DOHH2 (cell line): Measurements from ENCODE around the gene ACSBG1.

Source experiments
- H3F3A ChIP-seq: fragments of 200-600 bp; sonication (generic), shearing (Covaris generic); 2 replicates; pipeline ENCODE4 v1.6.0; 2016; ENCODE audit warnings: antibody characterized with exemption, mild to moderate bottlenecking; ENCODE audit not compliant: control insufficient read depth, insufficient read depth
- H3K27ac ChIP-seq: fragments of 200-600 bp; sonication (generic); 2 replicates; pipeline ENCODE4 v1.5.1; 2014; ENCODE audit warnings: low read depth, mild to moderate bottlenecking, low read length, moderate library complexity
- H3K27me3 ChIP-seq: fragments of 200-600 bp; sonication (generic); 2 replicates; pipeline ENCODE4 v1.6.1; 2014; ENCODE audit warnings: mild to moderate bottlenecking, low read length, mixed read lengths; ENCODE audit not compliant: control insufficient read depth
- H3K36me3 ChIP-seq: fragments of 200-600 bp; sonication (generic); 2 replicates; pipeline ENCODE4 v1.6.1; 2014; ENCODE audit warnings: mild to moderate bottlenecking, low read length, moderate library complexity, mixed read lengths; ENCODE audit not compliant: control insufficient read depth
- H3K4me1 ChIP-seq: fragments of 200-600 bp; sonication (generic); 2 replicates; pipeline ENCODE4 v1.6.1; 2014; ENCODE audit warnings: mild to moderate bottlenecking, low read length, mixed read lengths; ENCODE audit not compliant: control insufficient read depth
- H3K4me2 ChIP-seq: fragments of 200-600 bp; sonication (generic); 2 replicates; pipeline ENCODE4 v1.6.0; 2014; ENCODE audit warnings: mild to moderate bottlenecking, low read length, moderate library complexity
- H3K4me3 ChIP-seq: fragments of 200-600 bp; sonication (generic); 2 replicates; pipeline ENCODE4 v1.5.1; 2014; ENCODE audit warnings: mild to moderate bottlenecking, low read length, mixed read lengths
- H3K79me2 ChIP-seq: fragments of 200-600 bp; sonication (generic); 2 replicates; pipeline ENCODE4 v1.6.1; 2014; ENCODE audit warnings: mild to moderate bottlenecking, low read length, mixed read lengths; ENCODE audit not compliant: control insufficient read depth
- H3K9me2 ChIP-seq: fragments of 200-600 bp; sonication (generic); replicated peaks from 2 replicates; pipeline ENCODE4 v1.6.1; 2014; ENCODE audit warnings: mild to moderate bottlenecking, low read length, mixed read lengths; ENCODE audit not compliant: control insufficient read depth
- H3K9me3 ChIP-seq: fragments of 200-600 bp; sonication (generic); 2 replicates; pipeline ENCODE4 v1.6.1; 2014; ENCODE audit warnings: antibody characterized with exemption, low read length, mixed read lengths; ENCODE audit not compliant: control insufficient read depth, insufficient read depth
- H4K20me1 ChIP-seq: fragments of 200-600 bp; sonication (generic); 2 replicates; pipeline ENCODE4 v1.6.0; 2014; ENCODE audit warnings: low read depth, mild to moderate bottlenecking, antibody characterized with exemption, low read length, moderate library complexity; ENCODE audit not compliant: control insufficient read depth, insufficient read depth
- CTCF ChIP-seq: fragments of 200-600 bp; sonication (generic); IDR thresholded peaks from one replicate; pipeline ENCODE4 v1.5.1; 2014; ENCODE audit warnings: antibody characterized with exemption, mild to moderate bottlenecking, low read depth, low read length; ENCODE audit not compliant: poor library complexity, severe bottlenecking
- EZH2phosphoT487 ChIP-seq: fragments of 200-600 bp; sonication (generic); IDR thresholded peaks from 2 replicates; pipeline ENCODE4 v1.6.1; 2017; ENCODE audit warnings: borderline replicate concordance, mild to moderate bottlenecking, antibody characterized with exemption, low read length, moderate library complexity, mixed read lengths

ACSBG1 gene

GRCh38 chr15:78205337-78205736 is 29.0 kb downstream of the ACSBG1 start:
- TF ChIP-seq EZH2phosphoT487, result no peak
- no peak for TF ChIP-seq CTCF
- Histone ChIP-seq H3K4me2 (no peak overlapping the region), H3K27me3 (peaks cover 7% of the 10 kb centered on the region; the same call in 1 of the 2 replicates), H3K4me1 (no peaks in the 10 kb centered on the region), H3K4me3 (no peak overlapping the region), H4K20me1 (no peaks in the 10 kb centered on the region), H3F3A (no peaks in the 10 kb centered on the region), H3K9me3 (no peaks in the 10 kb centered on the region), H3K9me2 (no peaks in the 10 kb centered on the region), H3K79me2 (no peaks in the 10 kb centered on the region), H3K36me3 (no peaks in the 10 kb centered on the region), H3K27ac (no peak overlapping the region)

- H3K4me1 ChIP-seq, result no peaks in the 10 kb centered on the region
- no peak overlapping the region for H3K27ac ChIP-seq
Measured at GRCh38 chr15:78204351-78205309, 29.7 kb downstream of the ACSBG1 start.

DNA sequence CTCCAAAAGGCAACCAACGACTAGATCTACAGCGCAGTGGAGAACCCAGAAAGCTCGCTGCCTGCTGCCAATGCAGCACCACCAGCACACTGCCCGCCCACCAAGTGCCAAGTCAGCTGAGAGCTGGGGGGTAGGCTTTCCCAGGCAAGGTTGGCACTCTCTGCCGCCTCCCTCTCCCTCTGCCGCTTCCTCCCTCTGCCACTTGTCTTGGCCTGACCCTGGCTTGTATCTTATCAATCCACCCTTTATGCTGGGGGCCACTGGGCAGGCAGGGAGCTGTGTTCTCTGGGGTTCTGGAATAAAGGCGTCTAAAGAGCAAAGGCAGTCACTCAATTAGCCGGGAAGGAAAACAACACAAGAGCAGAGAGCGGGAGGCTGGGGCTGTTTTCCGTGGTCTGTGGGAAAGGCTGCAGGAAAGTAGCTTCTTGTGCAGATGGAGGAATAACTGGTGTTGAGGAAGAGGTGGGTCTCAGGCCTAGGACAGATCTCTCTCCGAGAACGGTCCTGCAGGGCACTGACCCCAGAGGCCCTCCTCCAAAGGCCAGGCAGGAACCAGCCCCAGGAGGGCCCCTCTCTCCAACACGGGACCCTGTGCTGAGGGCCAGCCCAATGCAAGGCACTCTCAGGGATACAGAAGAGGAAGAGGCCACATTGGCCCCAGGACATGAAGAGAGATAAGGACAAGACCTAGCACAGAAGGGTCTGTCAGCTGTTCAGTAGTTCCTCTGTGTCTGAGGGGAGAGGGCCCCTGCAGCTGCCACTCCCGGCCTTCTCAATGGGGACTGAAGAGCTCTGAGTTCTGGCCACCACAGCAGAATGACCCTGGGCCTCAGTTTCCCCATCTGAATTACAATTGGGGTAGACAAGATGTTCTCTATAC is 30.8 kb downstream of the ACSBG1 start:
- Histone ChIP-seq H3F3A (no peaks in the 10 kb centered on the region), H3K4me2 (no peak overlapping the region), H3K27ac (no peak overlapping the region), H3K4me3 (no peak overlapping the region), H3K36me3 (no peaks in the 10 kb centered on the region), H3K9me3 (no peaks in the 10 kb centered on the region), H3K27me3 (peaks cover 7% of the 10 kb centered on the region; the same call in 1 of the 2 replicates), H3K4me1 (no peaks in the 10 kb centered on the region), H3K9me2 (no peaks in the 10 kb centered on the region), H3K79me2 (no peaks in the 10 kb centered on the region), H4K20me1 (no peaks in the 10 kb centered on the region)
- no peak for TF ChIP-seq CTCF
- TF ChIP-seq EZH2phosphoT487, result no peak

More at GRCh38 chr15:78204351-78205309, 29.7 kb downstream of the ACSBG1 start:
- Histone ChIP-seq H3K27me3 (peaks cover 7% of the 10 kb centered on the region; the same call in 1 of the 2 replicates), H3F3A (no peaks in the 10 kb centered on the region), H3K79me2 (no peaks in the 10 kb centered on the region), H4K20me1 (no peaks in the 10 kb centered on the region), H3K4me2 (no peak overlapping the region), H3K36me3 (no peaks in the 10 kb centered on the region), H3K4me3 (no peak overlapping the region), H3K9me2 (no peaks in the 10 kb centered on the region), H3K9me3 (no peaks in the 10 kb centered on the region)
- TF ChIP-seq EZH2phosphoT487, result no peak
- no peak for TF ChIP-seq CTCF
